HG03520 (cell line): ENCODE results near the gene LCN6.
A peak's percentile ranks its signal among the peaks of the same experiment; 100 is the strongest.

Experiments used
- ATAC-seq: cut with Tn5 transposase; IDR thresholded peaks from one replicate; pipeline ENCODE4 v1.9.1; 2021; ENCODE audit warnings: mild to moderate bottlenecking, moderate library complexity; ENCODE audit not compliant: unreplicated experiment

LCN6 gene

GRCh38 chr9:136745389-136746154, 2.8 kb downstream of the LCN6 start:
- no peak for ATAC-seq

DNA sequence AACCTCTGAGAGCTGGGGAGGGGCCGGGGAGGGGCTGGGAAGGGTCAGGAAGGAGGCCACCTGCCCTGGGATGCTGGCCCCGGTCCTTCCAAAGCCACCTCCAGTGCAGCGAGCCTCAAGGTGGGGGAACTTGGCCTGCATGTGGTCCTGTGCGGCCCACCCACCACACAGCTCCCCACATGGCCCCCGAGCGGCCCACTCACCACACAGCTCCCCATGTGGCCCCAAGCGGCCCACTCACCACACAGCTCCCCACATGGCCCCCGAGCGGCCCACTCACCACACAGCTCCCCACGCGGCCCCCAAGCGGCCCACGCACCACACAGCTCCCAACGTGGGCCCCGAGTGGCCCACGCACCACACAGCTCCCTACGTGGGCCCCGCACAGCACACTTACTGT, 3.6 kb downstream of the LCN6 start:
- ATAC-seq = no peak

GRCh38 chr9:136743639-136744211, 4.6 kb downstream of the LCN6 start:
- ATAC-seq = no peak

GRCh38 chr9:136742591-136743391, 5.5 kb downstream of the LCN6 start, which contains the start of gene LCN10:
LCN10 (minus strand) TSS chr9:136742940; CDS start chr9:136742903, 37 bp downstream.
- ATAC-seq = no peak

GRCh38 chr9:136741883-136742571, 6.3 kb downstream of the LCN6 start:
- no peak for ATAC-seq

GRCh38 chr9:136740971-136741882, 7.1 kb downstream of the LCN6 start:
- ATAC-seq = no peak

DNA sequence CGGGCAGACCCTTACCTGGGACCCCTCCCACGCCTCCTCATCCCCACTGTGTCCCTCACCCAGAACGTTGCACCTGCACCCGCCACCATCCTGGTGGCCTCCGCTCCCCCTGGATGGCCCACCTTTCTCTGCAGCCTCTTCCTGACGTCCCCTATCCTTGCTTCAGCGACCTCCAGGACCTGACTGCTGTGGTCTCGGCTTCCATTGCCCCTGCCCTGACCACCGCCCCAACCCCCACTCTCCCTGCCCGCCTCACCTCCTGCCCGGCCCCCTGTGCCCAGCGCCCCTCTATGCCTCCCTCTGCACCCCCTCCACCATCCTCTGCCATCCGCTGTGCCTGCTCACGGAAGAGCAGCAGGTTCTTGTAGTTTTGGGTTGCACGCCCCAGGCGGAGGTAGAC, 7.8 kb downstream of the LCN6 start:
- no peak for ATAC-seq

GRCh38 chr9:136740069-136740468, 8.3 kb downstream of the LCN6 start:
- ATAC-seq = no peak

- no peak for ATAC-seq
These were observed 8.8 kb downstream of the LCN6 start for GRCh38 chr9:136739509-136739908.

- no peak for ATAC-seq
These were observed 9.4 kb downstream of the LCN6 start for GRCh38 chr9:136738960-136739359.

GRCh38 chr9:136735812-136736480, 12.4 kb downstream of the LCN6 start:
- ATAC-seq = no peak

DNA sequence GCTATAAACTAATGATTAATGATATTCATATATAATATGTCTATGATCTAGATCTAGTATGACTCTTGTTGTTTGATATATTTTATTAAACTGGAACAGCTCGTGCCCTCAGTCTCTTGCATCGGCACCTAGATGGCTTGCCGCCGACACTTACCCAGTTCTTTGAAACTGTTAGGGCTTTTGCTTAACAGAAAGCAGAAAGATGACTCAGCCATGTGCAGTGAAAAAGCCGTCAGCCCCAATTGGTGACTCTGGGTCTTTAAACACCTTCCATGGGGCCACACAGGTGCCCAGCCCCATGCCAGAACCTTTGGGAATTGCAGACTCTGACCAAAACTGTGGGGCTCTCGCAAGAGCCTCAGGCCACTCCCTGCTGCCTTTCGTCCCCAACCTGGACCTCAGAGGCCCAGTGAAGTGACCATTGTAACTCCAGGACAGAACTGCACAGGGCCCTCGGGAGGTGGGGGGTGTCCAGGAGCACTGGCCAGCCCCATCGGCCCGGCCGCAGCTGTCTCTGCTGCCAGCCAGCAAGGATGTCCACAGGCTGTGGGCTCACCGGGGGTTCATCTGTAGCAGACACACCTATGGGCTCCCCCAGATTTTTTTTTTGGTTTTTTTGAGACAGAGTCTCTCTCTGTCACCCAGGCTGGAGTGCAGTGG, 13.4 kb downstream of the LCN6 start:
- no peak for ATAC-seq

GRCh38 chr9:136733611-136734010, 14.7 kb downstream of the LCN6 start:
- ATAC-seq = no peak

DNA sequence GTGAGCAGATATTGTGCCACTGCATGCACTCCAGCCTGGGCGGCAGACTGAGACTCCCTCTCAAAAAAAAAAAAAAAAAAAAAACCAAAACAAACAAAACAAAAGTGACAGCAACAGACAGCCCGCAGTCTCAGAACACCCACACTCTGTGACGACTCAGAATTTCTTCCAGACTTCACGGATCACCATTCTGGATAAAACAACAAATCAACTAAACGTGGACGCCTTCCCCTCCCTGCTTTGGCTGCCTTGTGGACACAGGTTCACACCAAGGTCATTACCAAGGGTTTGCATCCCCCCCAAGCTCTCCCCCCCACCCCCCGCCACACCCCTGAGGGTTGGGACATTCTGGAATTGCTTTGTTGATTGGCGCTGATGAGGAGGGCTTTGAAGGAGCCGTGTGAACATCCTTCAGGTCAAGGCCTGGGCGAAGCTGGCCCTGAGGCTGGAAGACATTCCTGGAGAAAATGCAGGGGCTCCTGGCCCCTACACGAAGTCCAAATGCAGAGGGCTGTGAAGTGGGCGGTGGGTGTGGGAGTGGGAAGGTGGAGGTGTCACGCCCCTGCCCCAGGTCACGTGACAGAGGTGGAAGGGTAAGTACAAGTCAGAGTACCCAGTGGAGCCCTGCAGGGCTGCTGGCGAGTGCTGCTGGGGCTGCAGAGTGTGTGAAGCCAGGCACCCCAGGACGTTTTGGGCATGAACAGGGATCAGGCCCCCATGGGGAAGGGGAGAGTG, 15.7 kb downstream of the LCN6 start:
- ATAC-seq = no peak

DNA sequence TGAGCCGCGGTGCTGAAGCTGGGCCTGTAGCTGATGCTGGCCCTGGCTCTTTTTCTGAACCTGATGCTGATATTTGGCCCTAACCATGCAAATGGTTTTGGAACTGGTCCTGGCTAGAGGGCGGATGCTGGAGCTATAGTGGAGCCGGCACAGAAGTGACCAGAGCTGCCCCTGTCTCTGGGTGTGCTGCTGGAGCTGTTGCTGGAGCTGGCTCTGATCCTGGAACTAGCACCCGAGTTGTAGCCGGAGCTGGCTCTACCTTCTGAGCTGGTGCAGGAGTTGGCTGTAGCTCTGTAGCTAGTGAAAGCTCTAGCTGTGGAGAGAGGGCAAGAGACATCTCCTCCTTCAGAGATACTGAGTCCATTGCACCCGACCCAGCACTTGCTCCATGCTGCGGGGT, 18.4 kb downstream of the LCN6 start:
- ATAC-seq = no peak

GRCh38 chr9:136729144-136729543, 19.2 kb downstream of the LCN6 start:
- ATAC-seq = no peak

- peak; percentile 11 for ATAC-seq
These were observed 19.7 kb downstream of the LCN6 start for GRCh38 chr9:136728548-136729123.

DNA sequence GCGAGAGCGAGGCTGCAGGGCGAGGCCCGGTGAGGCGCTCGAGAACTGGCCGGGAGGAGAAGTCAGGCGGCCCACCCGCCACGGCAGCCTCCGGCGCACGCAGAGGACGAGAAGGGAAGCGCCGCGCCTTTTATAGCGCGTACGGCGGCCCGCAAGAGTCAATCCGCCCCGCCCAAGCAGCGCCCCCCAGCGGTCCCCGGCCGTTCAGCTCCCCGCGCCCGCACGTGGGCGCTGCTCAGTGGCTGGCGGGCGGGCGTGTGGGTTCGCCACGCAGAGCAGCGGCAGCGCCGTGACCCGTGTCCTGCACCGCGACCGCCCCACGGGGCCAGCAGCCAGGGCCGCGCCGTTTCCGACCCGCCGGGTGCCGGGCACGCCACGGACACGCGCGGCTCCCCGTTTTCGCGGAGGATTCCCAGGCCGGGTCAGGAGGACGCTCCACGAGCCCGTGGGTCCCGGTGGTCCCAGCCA, 20.2 kb downstream of the LCN6 start:
- peak; percentile 58 for ATAC-seq
